Neural progenitor cell (in vitro differentiated cells): ENCODE results near the gene DHDH. TPM values are rescaled to one million over a fixed set of nuclear protein-coding genes. Genes with fewer than 3 reads are reported as not detected.

Source experiments
- DNase-seq: peaks from one replicate; pipeline ENCODE4 v3.0.0-alpha.2; 2016; ENCODE audit warnings: low spot score
- H2AFZ ChIP-seq: fragments of 200-600 bp; sonication (generic); replicated peaks from 2 replicates; pipeline ENCODE4 v1.6.1; 2016; ENCODE audit warnings: antibody characterized with exemption
- H3F3A ChIP-seq: fragments of 200-600 bp; sonication (generic); 2 replicates; pipeline ENCODE4 v1.6.1; 2016; ENCODE audit warnings: antibody characterized with exemption, low read depth
- H3K27ac ChIP-seq: fragments of 200-600 bp; sonication (generic); 2 replicates; pipeline ENCODE4 v1.5.1; 2016; ENCODE audit warnings: mild to moderate bottlenecking
- H3K27me3 ChIP-seq: fragments of 200-600 bp; sonication (generic); 2 replicates; pipeline ENCODE4 v1.6.1; 2016; ENCODE audit warnings: mild to moderate bottlenecking, moderate library complexity
- H3K36me3 ChIP-seq: fragments of 200-600 bp; sonication (generic); 2 replicates; pipeline ENCODE4 v1.5.1; 2016
- H3K4me1 ChIP-seq: fragments of 200-600 bp; sonication (generic); 2 replicates; pipeline ENCODE4 v1.6.1; 2016; ENCODE audit warnings: mixed run types
- H3K4me2 ChIP-seq: fragments of 200-600 bp; sonication (generic); 2 replicates; pipeline ENCODE4 v1.6.1; 2016
- H3K4me3 ChIP-seq: fragments of 200-600 bp; sonication (generic); 2 replicates; pipeline ENCODE4 v1.5.1; 2016
- H3K79me2 ChIP-seq: fragments of 200-600 bp; sonication (generic); 2 replicates; pipeline ENCODE4 v1.6.1; 2016; ENCODE audit warnings: low read depth
- H3K9ac ChIP-seq: fragments of 200-600 bp; sonication (generic); 2 replicates; pipeline ENCODE4 v1.6.1; 2016
- H3K9me3 ChIP-seq: fragments of 200-600 bp; sonication (generic); 2 replicates; pipeline ENCODE4 v1.5.1; 2016; ENCODE audit warnings: low read depth
- H4K20me1 ChIP-seq: fragments of 200-600 bp; sonication (generic); 2 replicates; pipeline ENCODE4 v1.6.1; 2016; ENCODE audit warnings: low read depth
- H3K27ac Mint-ChIP-seq: 3 replicates; pipeline ENCODE4 v1.8.0; 2021; ENCODE audit warnings: mixed read lengths
- H3K27me3 Mint-ChIP-seq: 2 replicates; pipeline ENCODE4 v1.8.0; 2022; ENCODE audit warnings: low read depth, mild to moderate bottlenecking, inconsistent platforms, moderate library complexity, mixed read lengths; ENCODE audit not compliant: insufficient read depth
- H3K36me3 Mint-ChIP-seq: 3 replicates; pipeline ENCODE4 v1.8.0; 2021; ENCODE audit warnings: mixed read lengths
- H3K4me1 Mint-ChIP-seq: 3 replicates; pipeline ENCODE4 v1.8.0; 2021; ENCODE audit warnings: mixed read lengths
- H3K4me3 Mint-ChIP-seq: 3 replicates; pipeline ENCODE4 v1.8.0; 2021; ENCODE audit warnings: mild to moderate bottlenecking, moderate library complexity, mixed read lengths
- H3K9me3 Mint-ChIP-seq: 3 replicates; pipeline ENCODE4 v1.8.0; 2020; ENCODE audit warnings: mixed read lengths
- CTCF ChIP-seq: fragments of 200-600 bp; sonication (generic); IDR thresholded peaks from 2 replicates; pipeline ENCODE4 v1.5.1; 2017; ENCODE audit warnings: antibody characterized with exemption, mild to moderate bottlenecking
- EZH2 ChIP-seq: fragments of 200-600 bp; sonication (generic); IDR thresholded peaks from 2 replicates; pipeline ENCODE4 v1.6.1; 2017; ENCODE audit warnings: antibody characterized with exemption, mild to moderate bottlenecking, moderate library complexity
- EZH2phosphoT487 ChIP-seq: fragments of 200-600 bp; sonication (generic); IDR thresholded peaks from 2 replicates; pipeline ENCODE4 v1.6.1; 2017; ENCODE audit warnings: antibody characterized with exemption
- total RNA-seq: library from RNA; depleted of rRNA; stranded (reverse); fragments of >200 nt; gene quantifications from 2 replicates; pipeline ENCODE4 v1.2.3, GENCODE V29; 2015; ENCODE audit warnings: low replicate concordance

Gene DHDH
- total RNA-seq, 1 donor from 2014 or later, result not detected

GRCh38 chr19:48935864-48936263 lies 2.4 kb downstream of the DHDH start:
- H3K79me2 ChIP-seq, result no peaks in the 10 kb centered on the region
- Mint-ChIP-seq H3K9me3 (peaks cover 7% of the 10 kb centered on the region), H3K27ac (no peak overlapping the region), H3K4me1 (peaks cover 22% of the 10 kb centered on the region), H3K36me3 (peaks cover 5% of the 10 kb centered on the region), H3K27me3 (no peaks in the 10 kb centered on the region), H3K4me3 (no peak overlapping the region)
- no peak overlapping the region for H2AFZ ChIP-seq
- peaks cover 17% of the 10 kb centered on the region for H3K4me1 ChIP-seq
- no peak for DNase-seq
- no peak overlapping the region for H3K4me2 ChIP-seq
- no peak overlapping the region for H3K9ac ChIP-seq
- no peaks in the 10 kb centered on the region for H3K9me3 ChIP-seq
- TF ChIP-seq EZH2phosphoT487 (no peak), EZH2 (no peak), CTCF (no peak)
- H3K36me3 ChIP-seq, result no peaks in the 10 kb centered on the region
- H3K27ac ChIP-seq, result no peak overlapping the region
- H4K20me1 ChIP-seq, result no peaks in the 10 kb centered on the region
- H3F3A ChIP-seq, result peaks cover 28% of the 10 kb centered on the region
- peaks cover 44% of the 10 kb centered on the region for H3K27me3 ChIP-seq
- H3K4me3 ChIP-seq, result no peak overlapping the region

DNA sequence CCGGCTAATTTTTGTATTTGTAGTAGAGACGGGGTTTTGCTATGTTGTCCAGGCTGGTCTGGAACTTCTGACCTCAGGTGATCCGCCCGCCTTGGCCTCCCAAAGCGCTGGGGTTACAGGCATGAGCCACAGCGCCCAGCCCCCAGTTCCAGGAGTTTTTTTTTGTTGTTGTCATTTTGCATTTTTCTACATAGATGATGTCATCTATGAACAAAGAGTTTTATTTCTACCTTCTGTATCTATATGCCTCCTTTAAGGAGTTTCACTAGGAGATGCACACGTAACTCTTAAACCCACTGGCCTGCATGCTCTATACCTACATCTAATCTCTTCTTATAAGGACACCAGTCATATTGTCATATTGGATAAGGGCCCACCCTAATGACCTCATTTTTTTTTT lies 4.8 kb downstream of the DHDH start:
- H3K27ac Mint-ChIP-seq, result no peak overlapping the region
- Histone ChIP-seq H3K27ac (no peak overlapping the region), H3K4me3 (no peak overlapping the region), H2AFZ (no peak overlapping the region), H4K20me1 (no peaks in the 10 kb centered on the region), H3K4me1 (peaks cover 10% of the 10 kb centered on the region), H3K79me2 (no peaks in the 10 kb centered on the region), H3K27me3 (peaks cover 20% of the 10 kb centered on the region), H3F3A (peaks cover 17% of the 10 kb centered on the region), H3K36me3 (no peaks in the 10 kb centered on the region), H3K4me2 (no peak overlapping the region), H3K9me3 (no peaks in the 10 kb centered on the region), H3K9ac (no peak overlapping the region)
- H3K4me1 Mint-ChIP-seq, result peaks cover 18% of the 10 kb centered on the region
- peaks cover 7% of the 10 kb centered on the region for H3K36me3 Mint-ChIP-seq
- H3K27me3 Mint-ChIP-seq, result no peaks in the 10 kb centered on the region
- H3K4me3 Mint-ChIP-seq, result no peak overlapping the region
- TF ChIP-seq CTCF, result no peak
- no peak for DNase-seq
- H3K9me3 Mint-ChIP-seq, result peaks cover 10% of the 10 kb centered on the region

GRCh38 chr19:48940902-48941301 lies 7.4 kb downstream of the DHDH start:
- Mint-ChIP-seq H3K27ac (no peak overlapping the region), H3K4me1 (peaks cover 13% of the 10 kb centered on the region), H3K36me3 (peaks cover 7% of the 10 kb centered on the region), H3K4me3 (no peak overlapping the region), H3K9me3 (peaks cover 10% of the 10 kb centered on the region), H3K27me3 (peaks cover 3% of the 10 kb centered on the region)
- Histone ChIP-seq H3K4me1 (no peaks in the 10 kb centered on the region), H3K4me3 (no peak overlapping the region), H3K9me3 (no peaks in the 10 kb centered on the region), H3F3A (no peaks in the 10 kb centered on the region), H3K79me2 (no peaks in the 10 kb centered on the region), H3K9ac (no peak overlapping the region), H3K27ac (no peak overlapping the region), H4K20me1 (no peaks in the 10 kb centered on the region), H3K36me3 (no peaks in the 10 kb centered on the region), H3K4me2 (no peak overlapping the region), H3K27me3 (no peaks in the 10 kb centered on the region), H2AFZ (no peak overlapping the region)
- TF ChIP-seq CTCF (no peak), EZH2 (no peak), EZH2phosphoT487 (no peak)
- no peak for DNase-seq

GRCh38 chr19:48943081-48943480 lies 9.6 kb downstream of the DHDH start:
- Histone ChIP-seq H3F3A (no peaks in the 10 kb centered on the region), H2AFZ (no peak overlapping the region), H3K27ac (no peak overlapping the region), H3K4me3 (no peak overlapping the region), H3K4me2 (no peak overlapping the region), H4K20me1 (no peaks in the 10 kb centered on the region), H3K4me1 (no peaks in the 10 kb centered on the region), H3K79me2 (no peaks in the 10 kb centered on the region), H3K36me3 (no peaks in the 10 kb centered on the region), H3K9ac (no peak overlapping the region), H3K27me3 (no peaks in the 10 kb centered on the region), H3K9me3 (no peaks in the 10 kb centered on the region)
- H3K4me1 Mint-ChIP-seq, result peaks cover 13% of the 10 kb centered on the region
- H3K36me3 Mint-ChIP-seq, result peaks cover 7% of the 10 kb centered on the region
- peaks cover 11% of the 10 kb centered on the region for H3K9me3 Mint-ChIP-seq
- H3K4me3 Mint-ChIP-seq, result no peak overlapping the region
- H3K27ac Mint-ChIP-seq, result no peak overlapping the region
- no peak for DNase-seq
- TF ChIP-seq CTCF, result no peak
- H3K27me3 Mint-ChIP-seq, result peaks cover 6% of the 10 kb centered on the region
